Adrenal gland (tissue), 12 donors: ENCODE measurements around the gene COG1. TPM values are rescaled to one million over a fixed set of nuclear protein-coding genes. Genes with fewer than 3 reads are reported as not detected.
"Not testable (repeated sequence)": the region's sequence is repeated elsewhere in the genome, so short reads cannot be mapped to it uniquely, and the experiment has no call there.

Source experiments
- DNase-seq, 7 donors: peaks; one replicate each; pipeline ENCODE4 v3.0.0-alpha.2; 2019 to 2020
- H3K27ac ChIP-seq, 5 donors: fragments of 200-600 bp; sonication (generic) in 4 of 5; 1 replicate in 3 of 5; 2 replicates in 2 of 5; pipeline versions ENCODE4 v1.5.1 to v1.8.0; 2016 to 2020; ENCODE audit warnings: mild to moderate bottlenecking in 1 of 5
- H3K27me3 ChIP-seq: fragments of 200-600 bp; 2 replicates; pipeline ENCODE4 v1.8.0; 2021
- H3K36me3 ChIP-seq, 2 donors: fragments of 200-600 bp; replicated peaks in 1 of 2; 1 replicate in 1 of 2; 2 replicates in 1 of 2; pipeline versions ENCODE4 v1.5.1 to v1.8.0; 2018 to 2022
- H3K4me1 ChIP-seq, 2 donors: fragments of 200-600 bp; replicated peaks in 1 of 2; 1 replicate in 1 of 2; 2 replicates in 1 of 2; pipeline versions ENCODE4 v1.5.1 to v1.8.0; 2018 to 2021
- H3K4me3 ChIP-seq, 4 donors: fragments of 200-600 bp; sonication (generic) in 3 of 4; one replicate each; pipeline ENCODE4 v1.5.1; 2016 to 2018
- H3K9me3 ChIP-seq, 3 donors: fragments of 200-600 bp; sonication (generic) in 1 of 3; replicated peaks in 1 of 3; 1 replicate in 2 of 3; 2 replicates in 1 of 3; pipeline versions ENCODE4 v1.5.1 to v1.8.0; 2016 to 2021
- POLR2A ChIP-seq, 2 donors: fragments of 450-650 bp; IDR thresholded peaks; one replicate each; pipeline ENCODE4 v1.6.1; 2017; ENCODE audit warnings: antibody characterized with exemption in 2 of 2, mild to moderate bottlenecking in 2 of 2, moderate library complexity in 1 of 2
- WGBS, 4 donors: extraction: QIAGEN DNeasy Blood & Tissue Kit in 2 of 4; methylation state at CpG; one replicate each; pipeline versions ENCODE4 v1.1.5 to v1.1.7; 2013 to 2017; 5-methylcytosine and 5-hydroxymethylcytosine counted together
- intact Hi-C, 2 donors: fragments of 100-400 bp; cut with DNase I; formaldehyde crosslinking; loops; one replicate each; pipeline versions ENCODE4 v1.14.1 to v1.15.0; 2022 to 2023
- polyA plus RNA-seq, 3 donors: library from polyadenylated mRNA; stranded (reverse); fragments of 200-250 nt in 2 of 3; fragments of 350-450 nt in 1 of 3; fragmentation: Illumina TruSeq in 1 of 3; extraction: RNeasy Lipid Tissue Mini Kit (QIAGEN cat#74804) in 1 of 3; gene quantifications; one replicate each; pipeline ENCODE4 v1.2.3, GENCODE V29; 2013 to 2014
- total RNA-seq, 9 donors: library from RNA; depleted of rRNA in 4 of 9; stranded (reverse); fragments of >200 nt in 4 of 9; fragments of 120-200 nt in 1 of 9; fragmentation: NEBNext Ultra II Directional in 1 of 9; extraction: Animal tissue kit (Norgen Biotek cat#: 25700) in 1 of 9; gene quantifications; one replicate each; pipeline versions ENCODE4 v1.1.0 to v1.2.4, GENCODE V29; 2013 to 2023
- TF ChIP-seq, protein P1 (sequence below), 6 experiments: fragments of 450-650 bp in 4 of 6; fragments of 200-600 bp in 2 of 6; sonication (generic) in 1 of 6; IDR thresholded peaks; 1 replicate in 5 of 6; 2 replicates in 1 of 6; pipeline versions ENCODE4 v1.5.1 to v1.8.0; 2016 to 2021; ENCODE audit warnings: antibody characterized with exemption in 6 of 6, mild to moderate bottlenecking in 2 of 6, moderate library complexity in 1 of 6
- donor health status: healthy with polysubstance abuse.
- donor health status: Bipolar disorder and iron deficiency.
- donor health status: DM: yes; HTN: yes; CAD: no.
- donor health status: DM: no; HTN: no; CAD: no.
- donor health status: DM: no; HTN: no; CAD: no.
- donor health status: DM: yes; HTN: yes; CAD: no.

Gene COG1
- total and polyA plus RNA-seq, 12 donors, result 23.6 to 63.2 (median 52.9) TPM

- H3K4me3 ChIP-seq, result no peak overlapping the region
- TF ChIP-seq POLR2A (IDR thresholded peaks at IDR 0.05), result no peak
- TF ChIP-seq, protein P1, sequence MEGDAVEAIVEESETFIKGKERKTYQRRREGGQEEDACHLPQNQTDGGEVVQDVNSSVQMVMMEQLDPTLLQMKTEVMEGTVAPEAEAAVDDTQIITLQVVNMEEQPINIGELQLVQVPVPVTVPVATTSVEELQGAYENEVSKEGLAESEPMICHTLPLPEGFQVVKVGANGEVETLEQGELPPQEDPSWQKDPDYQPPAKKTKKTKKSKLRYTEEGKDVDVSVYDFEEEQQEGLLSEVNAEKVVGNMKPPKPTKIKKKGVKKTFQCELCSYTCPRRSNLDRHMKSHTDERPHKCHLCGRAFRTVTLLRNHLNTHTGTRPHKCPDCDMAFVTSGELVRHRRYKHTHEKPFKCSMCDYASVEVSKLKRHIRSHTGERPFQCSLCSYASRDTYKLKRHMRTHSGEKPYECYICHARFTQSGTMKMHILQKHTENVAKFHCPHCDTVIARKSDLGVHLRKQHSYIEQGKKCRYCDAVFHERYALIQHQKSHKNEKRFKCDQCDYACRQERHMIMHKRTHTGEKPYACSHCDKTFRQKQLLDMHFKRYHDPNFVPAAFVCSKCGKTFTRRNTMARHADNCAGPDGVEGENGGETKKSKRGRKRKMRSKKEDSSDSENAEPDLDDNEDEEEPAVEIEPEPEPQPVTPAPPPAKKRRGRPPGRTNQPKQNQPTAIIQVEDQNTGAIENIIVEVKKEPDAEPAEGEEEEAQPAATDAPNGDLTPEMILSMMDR (IDR thresholded peaks at IDR 0.05), result no peak
- no peaks in the 10 kb centered on the region for H3K27me3 ChIP-seq
- no peaks in the 10 kb centered on the region for H3K36me3 ChIP-seq
- H3K27ac ChIP-seq, result no peak overlapping the region
- DNase-seq, result no peak
- 67 to 74% (median 70%) methylated on average over 6 of the region's 6 CpGs for WGBS, 4 donors
- intact Hi-C loops, result no loop called here
- H3K9me3 ChIP-seq, result no peaks in the 10 kb centered on the region
- H3K4me1 ChIP-seq, result no peaks in the 10 kb centered on the region
Observed at GRCh38 chr17:73148540-73149334, 44.1 kb upstream of the COG1 start.

GRCh38 chr17:73150622-73151300 is 42.1 kb upstream of the COG1 start:
- H3K36me3 ChIP-seq, H3K9me3 ChIP-seq, H3K4me3 ChIP-seq, H3K4me1 ChIP-seq, H3K27me3 ChIP-seq, DNase-seq, H3K27ac ChIP-seq: not testable (repeated sequence)
- intact Hi-C loops, result loop anchor here in 1 of 2 donors (10.0 kb wide), 1 partner anchor 426 kb away; no protein-coding TSS in a partner anchor
- WGBS, 4 donors, result 61 to 68% (median 63%) methylated on average over 14 of the region's 14 CpGs

DNA sequence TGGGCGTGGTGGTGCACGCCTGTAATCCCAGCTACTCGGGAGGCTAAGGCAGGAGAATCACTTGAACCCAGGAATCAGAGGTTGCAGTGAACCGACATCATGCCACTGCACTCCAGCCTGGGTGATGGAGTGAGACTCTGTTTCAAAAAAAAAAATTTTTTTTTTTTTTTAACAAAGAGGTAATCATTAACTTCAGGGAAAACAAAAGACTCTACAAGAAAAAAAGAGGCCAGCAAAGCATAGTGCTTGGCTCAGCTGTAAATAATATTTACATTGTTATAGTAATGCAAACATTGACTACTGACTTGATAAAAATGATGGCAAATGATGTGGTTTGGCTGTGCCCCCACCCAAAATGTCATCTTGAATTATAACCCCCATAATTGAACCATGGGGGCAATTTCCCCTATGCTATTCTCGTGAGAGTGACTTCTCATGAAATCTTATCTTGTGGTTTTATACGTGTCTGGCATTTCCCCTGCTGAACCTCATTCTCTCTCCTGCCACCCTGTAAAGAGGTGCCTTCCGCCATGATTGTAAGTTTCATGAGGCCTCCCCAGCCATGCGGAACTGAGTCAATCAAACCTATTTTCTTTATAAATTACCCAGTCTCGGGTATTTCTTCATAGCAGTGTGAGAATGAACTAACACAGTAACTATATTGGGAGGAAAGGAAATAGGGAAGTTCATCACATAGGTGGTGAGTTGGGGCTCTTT is 40.8 kb upstream of the COG1 start:
- no peaks in the 10 kb centered on the region for H3K36me3 ChIP-seq
- DNase-seq, result no peak
- intact Hi-C loops, result loop anchor here in 1 of 2 donors (10.0 kb wide), 1 partner anchor 427 kb away; no protein-coding TSS in a partner anchor
- H3K27me3 ChIP-seq, result no peaks in the 10 kb centered on the region
- H3K4me3 ChIP-seq, result no peak overlapping the region
- 59 to 81% (median 74%) methylated on average over 9 of the region's 9 CpGs for WGBS, 4 donors
- no peak for TF ChIP-seq POLR2A (IDR thresholded peaks at IDR 0.05)
- no peak overlapping the region for H3K27ac ChIP-seq
- H3K4me1 ChIP-seq, result no peaks in the 10 kb centered on the region
- H3K9me3 ChIP-seq, result no peaks in the 10 kb centered on the region

DNA sequence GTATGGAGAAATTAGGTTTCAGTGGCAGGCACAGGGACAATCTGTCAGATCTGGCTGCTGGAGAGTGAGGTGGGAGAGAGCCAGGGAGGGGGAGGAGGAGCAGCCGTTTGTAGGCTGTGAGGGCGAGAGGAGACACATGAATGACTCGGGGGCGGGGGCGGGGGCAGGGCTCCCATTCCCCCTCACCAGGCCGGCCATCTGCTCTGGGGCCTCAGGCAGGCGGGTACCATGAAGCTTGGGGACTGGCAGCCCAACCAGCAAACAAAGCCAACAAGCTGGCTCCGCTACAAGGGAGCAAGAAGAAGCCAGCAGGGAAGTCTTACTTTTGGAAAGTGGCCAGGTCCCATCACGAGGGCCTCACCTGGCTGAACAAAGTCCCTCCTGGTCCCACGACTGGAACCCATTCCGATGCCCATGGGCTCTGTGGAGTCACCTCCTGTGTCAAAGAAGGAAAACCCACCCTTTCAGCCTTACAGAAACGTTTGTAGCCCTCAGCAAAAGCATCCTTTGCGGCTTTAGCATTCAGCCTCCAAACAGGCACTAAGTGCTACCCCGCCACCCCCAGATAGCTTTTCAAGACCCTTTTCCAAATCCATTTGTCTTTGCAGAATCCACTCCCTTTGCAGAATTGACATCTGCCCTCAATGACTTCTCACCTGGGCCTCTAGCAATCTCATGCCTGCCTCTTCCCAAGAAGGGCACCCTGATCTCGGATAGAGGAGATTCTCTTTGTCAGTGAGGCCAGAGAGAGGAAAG is 37.3 kb upstream of the COG1 start:
- H3K9me3 ChIP-seq, result no peaks in the 10 kb centered on the region
- intact Hi-C loops, result loop anchor here (2.0 to 10.0 kb wide), 2 partner anchors 429 to 431 kb away; no protein-coding TSS in a partner anchor
- WGBS, 4 donors, result 64 to 80% (median 75%) methylated on average over 7 to 15 of the region's 15 CpGs

More for the DNA sequence above, 37.3 kb upstream of the COG1 start:
- DNase-seq, result no peak
- Histone ChIP-seq H3K27me3 (no peaks in the 10 kb centered on the region), H3K27ac (no peak overlapping the region), H3K4me3 (no peak overlapping the region), H3K4me1 (no peaks in the 10 kb centered on the region), H3K36me3 (no peaks in the 10 kb centered on the region)
- TF ChIP-seq, protein P1 (IDR thresholded peaks at IDR 0.05), result no peak
- TF ChIP-seq POLR2A (IDR thresholded peaks at IDR 0.05), result no peak
